Measurements from ENCODE around the gene UXT.
A peak's percentile ranks its signal among the peaks of the same experiment; 100 is the strongest.
"Not testable (repeated sequence)": the region's sequence is repeated elsewhere in the genome, so short reads cannot be mapped to it uniquely, and the experiment has no call there.

The UXT gene

GRCh38 chrX:47658684-47659420, at the start of gene UXT:
Gene UXT (minus strand): TSS chrX:47659180. CDS start chrX:47658927, 253 bp downstream.
- DNase-seq (ENCODE audit: low spot score), result peak; percentile 81

GRCh38 chrX:47707031-47707780, 48.2 kb upstream of the UXT start:
- no peak for DNase-seq (ENCODE audit: low spot score)

- DNase-seq (ENCODE audit: low spot score), result no peak
Observed at GRCh38 chrX:47706575-47706974, 47.6 kb upstream of the UXT start.

DNA sequence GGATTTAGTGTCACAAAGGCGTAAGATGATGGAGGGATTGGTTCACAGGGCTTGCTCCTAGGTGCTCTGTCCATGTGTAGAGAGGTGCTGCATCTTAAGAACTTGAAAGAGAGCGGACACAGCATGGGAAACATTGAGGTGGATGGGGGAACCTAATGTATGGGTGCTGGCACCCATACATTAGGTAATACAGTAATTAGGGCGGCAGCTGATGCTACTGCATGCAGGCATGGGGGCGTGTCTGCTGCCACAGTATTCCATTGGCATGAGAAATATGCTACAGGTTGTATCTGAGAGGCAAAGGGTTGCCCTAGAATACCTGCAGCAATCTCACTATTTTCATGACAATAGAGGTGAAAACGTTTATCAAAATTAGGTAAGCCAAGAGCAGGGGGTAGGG, 45.8 kb upstream of the UXT start:
- DNase-seq (ENCODE audit: low spot score), result no peak

GRCh38 chrX:47697181-47697580, 38.2 kb upstream of the UXT start:
- DNase-seq (ENCODE audit: low spot score), result no peak

DNA sequence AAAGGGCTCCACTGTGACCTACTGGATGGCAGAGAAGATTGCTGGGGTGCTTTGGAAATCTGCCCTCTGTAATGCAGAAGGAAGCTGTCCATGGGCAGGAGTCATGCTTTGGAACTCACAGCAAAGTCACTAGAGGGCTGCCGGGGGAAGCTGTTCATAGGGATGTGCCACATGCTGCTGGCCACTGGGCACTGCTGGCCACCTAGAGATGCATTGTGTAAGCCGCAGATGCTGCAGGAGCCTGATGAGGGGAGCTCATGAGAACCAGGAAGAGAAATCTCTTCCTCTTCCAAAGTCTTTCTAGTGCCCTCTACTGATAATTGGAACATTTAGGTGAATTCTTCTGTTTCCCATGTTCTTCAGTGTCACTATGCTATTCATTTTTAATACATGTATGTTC, 31.2 kb upstream of the UXT start:
- no peak for DNase-seq (ENCODE audit: low spot score)

DNA sequence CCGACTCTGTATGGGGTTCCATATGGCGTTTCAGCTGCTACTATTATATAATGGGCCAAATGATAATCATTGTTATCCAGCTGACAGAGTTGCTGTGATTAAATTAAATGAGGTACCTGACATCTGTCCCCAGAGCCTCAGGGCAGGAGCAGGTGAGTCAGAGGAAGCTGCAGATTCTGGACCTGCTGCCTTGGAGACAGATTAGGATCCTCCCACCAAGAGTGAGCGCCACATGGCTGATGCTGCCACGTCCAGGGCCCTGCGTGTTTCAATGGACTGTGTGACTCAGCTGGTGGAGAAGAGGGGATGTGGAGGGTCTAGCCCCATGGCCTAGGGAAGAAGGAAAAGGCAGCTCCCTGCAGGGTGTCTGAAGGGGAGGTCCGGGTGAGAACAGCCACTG, 28.3 kb upstream of the UXT start:
- DNase-seq (ENCODE audit: low spot score), result no peak

DNA sequence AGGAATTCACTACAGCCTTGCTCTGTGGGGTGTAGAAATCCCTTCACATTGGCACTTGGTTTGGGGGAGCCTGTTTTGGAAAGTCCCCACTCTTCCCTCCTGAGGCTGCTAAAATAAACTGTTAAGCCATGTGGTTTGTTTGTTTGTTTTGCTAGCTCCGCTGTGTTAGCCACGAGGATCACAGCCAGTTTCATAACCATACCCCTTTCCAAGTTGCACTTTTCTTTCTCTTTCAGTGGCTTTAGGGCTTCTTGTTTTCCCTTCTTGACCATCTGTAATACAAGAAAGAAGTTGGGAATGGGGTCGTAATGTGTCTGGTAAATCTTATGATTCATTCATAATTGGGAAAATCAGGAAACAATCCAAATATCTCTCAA, 24.8 kb upstream of the UXT start:
- DNase-seq (ENCODE audit: low spot score), result no peak

GRCh38 chrX:47683184-47683828, 24.3 kb upstream of the UXT start:
- DNase-seq (ENCODE audit: low spot score), result no peak

DNA sequence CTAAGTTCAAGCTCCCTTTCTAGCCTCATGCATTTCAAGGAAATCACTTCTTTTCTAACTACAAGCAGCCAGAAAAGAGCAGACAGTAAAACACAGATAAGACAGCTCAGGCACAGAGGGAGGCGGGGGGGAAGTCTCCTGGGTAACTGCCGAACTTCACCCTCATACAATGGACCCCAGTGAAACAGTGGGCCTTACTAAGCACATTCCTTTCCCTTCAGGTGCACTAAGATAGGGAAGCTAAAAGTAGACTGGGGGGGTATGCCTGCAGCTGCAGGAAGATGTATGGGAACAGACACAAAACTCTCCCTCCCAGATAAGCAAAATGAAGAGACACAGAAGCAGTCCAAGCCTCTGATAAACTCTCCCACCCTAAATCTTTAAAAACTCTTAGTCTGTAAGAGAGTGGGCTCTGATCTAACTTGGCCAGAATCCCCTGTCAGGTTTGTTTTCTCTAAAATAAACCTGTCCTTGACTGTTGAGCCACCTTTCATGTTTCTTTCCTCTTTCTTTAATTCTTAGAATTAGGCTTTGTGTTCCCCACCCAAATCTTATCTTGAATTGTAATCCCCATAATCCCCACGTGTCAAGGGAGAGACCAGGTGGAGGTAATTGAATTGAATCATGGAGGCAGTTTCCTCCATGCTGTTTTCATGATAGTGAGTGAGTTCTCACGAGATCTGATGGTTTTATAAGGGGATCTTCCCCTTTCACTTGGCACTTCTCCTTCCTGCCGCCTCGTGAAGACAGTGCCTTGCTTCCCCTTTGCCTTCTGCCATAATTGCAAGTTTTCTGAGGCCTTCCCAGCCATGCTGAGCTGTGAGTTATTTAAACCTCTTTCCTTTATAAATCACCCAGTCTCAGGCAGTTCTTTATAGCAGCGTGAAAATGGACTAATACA, 17.2 kb upstream of the UXT start:
- not testable (repeated sequence) for DNase-seq (ENCODE audit: low spot score)

- DNase-seq (ENCODE audit: low spot score), result no peak
Observed at GRCh38 chrX:47674776-47675175, 15.8 kb upstream of the UXT start.

- DNase-seq (ENCODE audit: low spot score), result not testable (repeated sequence)
Observed at GRCh38 chrX:47665797-47666196, 6.8 kb upstream of the UXT start.

DNA sequence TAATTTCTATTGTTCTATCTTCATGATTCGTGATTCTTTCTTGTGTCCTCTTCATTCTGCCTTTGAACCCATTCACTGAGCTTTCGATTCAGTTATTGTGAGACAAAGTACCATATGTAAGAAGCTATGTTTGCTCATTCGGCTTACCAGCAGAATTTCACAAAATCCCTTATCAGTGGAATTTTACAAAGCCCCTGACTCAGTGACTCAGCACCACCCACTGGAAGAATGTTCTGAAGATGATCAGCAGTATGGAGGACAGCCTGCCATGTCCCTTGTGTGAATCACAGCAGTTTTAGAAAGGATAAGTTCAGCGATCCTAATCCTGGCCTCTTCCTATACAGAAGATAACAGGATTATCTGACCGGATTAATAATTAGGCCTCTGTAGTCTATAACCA, 5.8 kb upstream of the UXT start:
- no peak for DNase-seq (ENCODE audit: low spot score)

GRCh38 chrX:47662144-47662657, 3.2 kb upstream of the UXT start:
- no peak for DNase-seq (ENCODE audit: low spot score)

DNA sequence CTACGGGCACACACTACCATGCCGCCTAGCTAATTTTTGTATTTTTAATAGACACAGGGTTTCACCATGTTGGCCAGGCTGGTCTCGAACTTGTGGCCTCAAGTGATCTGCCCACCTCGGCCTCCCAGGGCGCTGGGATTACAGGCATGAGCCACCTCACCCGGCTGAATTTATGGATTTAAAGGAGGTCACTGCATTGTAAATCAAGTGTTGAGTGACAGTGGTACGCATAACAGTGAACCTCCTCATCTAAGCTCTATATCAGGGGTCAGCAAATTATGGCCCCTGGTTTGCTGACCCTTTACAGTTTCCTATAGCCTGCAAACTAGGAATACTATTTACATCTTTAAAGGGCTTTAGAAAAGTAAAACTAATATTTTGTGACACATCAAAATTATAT, 2.6 kb upstream of the UXT start:
- DNase-seq (ENCODE audit: low spot score), result no peak

- no peak for DNase-seq (ENCODE audit: low spot score)
Observed at GRCh38 chrX:47659421-47659726, 394 bp upstream of the UXT start.

- no peak for DNase-seq (ENCODE audit: low spot score)
Observed at GRCh38 chrX:47658301-47658683, 688 bp downstream of the UXT start.

DNA sequence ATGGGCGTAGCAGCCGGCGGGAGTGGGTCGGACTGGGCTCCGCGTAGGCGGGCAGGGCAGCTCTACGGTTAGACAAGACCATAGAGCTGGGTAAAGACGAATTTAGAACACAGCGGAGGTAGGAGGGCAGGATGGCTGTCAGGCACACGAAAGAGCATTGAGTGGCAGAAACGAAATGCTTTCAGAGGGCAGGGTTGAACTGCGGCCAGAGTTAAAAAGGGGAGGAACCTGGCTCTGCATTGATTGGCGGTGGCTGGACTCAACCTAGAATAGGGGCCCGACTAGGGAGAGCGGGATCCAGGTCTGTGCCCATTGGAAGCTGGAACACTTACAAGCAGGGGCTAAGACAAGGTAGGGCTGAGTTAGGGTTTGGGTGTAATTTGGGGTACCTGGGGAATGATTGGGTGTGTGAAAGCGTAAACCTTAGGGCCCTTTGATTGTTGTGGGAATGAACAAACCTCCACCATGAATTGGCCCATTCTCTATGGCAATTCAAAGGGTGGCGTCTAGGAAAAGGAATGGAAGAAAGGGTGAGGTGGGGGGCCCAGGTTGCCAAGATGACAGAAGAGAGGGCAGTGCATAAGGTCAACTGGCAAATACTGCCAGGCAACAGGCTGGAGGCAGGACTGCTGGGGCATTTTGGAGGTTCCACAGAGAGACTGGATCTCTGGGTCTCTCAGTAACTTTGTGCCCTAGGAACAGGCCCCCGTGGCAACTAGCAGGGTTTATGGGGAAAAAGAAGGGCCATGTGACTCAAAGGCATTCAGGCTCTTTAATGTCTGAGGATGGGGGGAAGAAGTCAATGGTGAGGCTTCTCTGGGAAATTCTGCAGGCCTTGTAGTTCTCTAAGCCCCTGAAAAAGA, 7.7 kb downstream of the UXT start:
- no peak for DNase-seq (ENCODE audit: low spot score)

GRCh38 chrX:47650164-47651042, 8.6 kb downstream of the UXT start, which contains the start of gene ELK1:
Gene ELK1 (minus strand): TSS chrX:47650563. CDS start chrX:47641441, 9,122 bp downstream.
- peak; percentile 83 for DNase-seq (ENCODE audit: low spot score)

DNA sequence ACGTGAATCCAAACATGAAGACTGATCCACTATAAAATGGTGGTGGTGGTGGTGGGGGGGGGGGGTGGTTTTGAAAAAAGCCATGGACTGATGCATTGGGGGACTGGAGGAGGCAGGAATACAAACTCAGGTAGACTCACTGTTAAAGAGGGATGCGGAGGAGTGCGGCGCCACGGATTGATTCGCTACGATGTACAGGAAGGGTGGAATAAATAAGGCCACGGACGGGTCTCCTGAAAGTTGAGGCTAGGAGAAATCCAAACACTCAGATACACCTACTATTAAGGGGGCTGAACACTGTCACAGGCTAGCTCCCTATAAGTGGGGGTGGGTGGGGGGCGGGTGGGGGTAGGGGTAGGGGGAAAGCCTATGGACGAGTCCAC, 9.2 kb downstream of the UXT start:
- no peak for DNase-seq (ENCODE audit: low spot score)
